ENCODE data around the gene SNAPIN.
A peak's percentile ranks its signal among the peaks of the same experiment; 100 is the strongest.
"Not testable (repeated sequence)": the region's sequence is repeated elsewhere in the genome, so short reads cannot be mapped to it uniquely, and the experiment has no call there.

SNAPIN gene

GRCh38 chr1:153647346-153647714 lies 11.2 kb upstream of the SNAPIN start:
- H3K9me3 Mint-ChIP-seq = no peaks in the 10 kb centered on the region
- no peaks in the 10 kb centered on the region for H3K27me3 Mint-ChIP-seq
- H3K27ac Mint-ChIP-seq = peak overlapping the region; percentile 62
- H3K4me3 Mint-ChIP-seq = no peak overlapping the region
- ATAC-seq (ENCODE audit: low read depth) (no peak), DNase-seq (ENCODE audit: low spot score in 2 of 2) (no peak)
- H3K4me1 Mint-ChIP-seq = peaks cover 22% of the 10 kb centered on the region
- H3K36me3 Mint-ChIP-seq = peaks cover 37% of the 10 kb centered on the region

- H3K4me1 Mint-ChIP-seq = peaks cover 19% of the 10 kb centered on the region
- H3K27me3 Mint-ChIP-seq = no peaks in the 10 kb centered on the region
- H3K27ac Mint-ChIP-seq = no peak overlapping the region
- H3K9me3 Mint-ChIP-seq = no peaks in the 10 kb centered on the region
- DNase-seq (ENCODE audit: low spot score in 2 of 2) (no peak), ATAC-seq (ENCODE audit: low read depth) (no peak)
- H3K4me3 Mint-ChIP-seq = no peak overlapping the region
- H3K36me3 Mint-ChIP-seq = peaks cover 34% of the 10 kb centered on the region
Measured at GRCh38 chr1:153648000-153648643, 10.4 kb upstream of the SNAPIN start.

- peak overlapping the region; percentile 54 for H3K27ac Mint-ChIP-seq
- no peak for DNase-seq (ENCODE audit: low spot score in 2 of 2)
- no peaks in the 10 kb centered on the region for H3K9me3 Mint-ChIP-seq
- peaks cover 15% of the 10 kb centered on the region for H3K4me1 Mint-ChIP-seq
- H3K4me3 Mint-ChIP-seq = no peak overlapping the region
- H3K27me3 Mint-ChIP-seq = no peaks in the 10 kb centered on the region
- ATAC-seq (ENCODE audit: low read depth) = no peak
- H3K36me3 Mint-ChIP-seq = peaks cover 24% of the 10 kb centered on the region
Measured at GRCh38 chr1:153649137-153649862, 9.2 kb upstream of the SNAPIN start.

GRCh38 chr1:153649863-153650235 lies 8.7 kb upstream of the SNAPIN start:
- ATAC-seq (ENCODE audit: low read depth) (no peak), DNase-seq (ENCODE audit: low spot score in 2 of 2) (no peak)
- H3K36me3 Mint-ChIP-seq = peaks cover 21% of the 10 kb centered on the region
- H3K27ac Mint-ChIP-seq = peak overlapping the region; percentile 54
- no peaks in the 10 kb centered on the region for H3K27me3 Mint-ChIP-seq
- peaks cover 13% of the 10 kb centered on the region for H3K4me1 Mint-ChIP-seq
- H3K4me3 Mint-ChIP-seq = no peak overlapping the region
- no peaks in the 10 kb centered on the region for H3K9me3 Mint-ChIP-seq

GRCh38 chr1:153651771-153652170 lies 6.7 kb upstream of the SNAPIN start:
- no peak for DNase-seq (ENCODE audit: low spot score in 2 of 2)
- Mint-ChIP-seq H3K4me3 (no peak overlapping the region), H3K36me3 (peaks cover 7% of the 10 kb centered on the region), H3K4me1 (peaks cover 5% of the 10 kb centered on the region), H3K27ac (no peak overlapping the region), H3K27me3 (no peaks in the 10 kb centered on the region), H3K9me3 (no peaks in the 10 kb centered on the region)
- no peak for ATAC-seq (ENCODE audit: low read depth)

- Mint-ChIP-seq H3K9me3 (no peaks in the 10 kb centered on the region), H3K4me1 (peaks cover 2% of the 10 kb centered on the region), H3K27me3 (no peaks in the 10 kb centered on the region), H3K27ac (no peak overlapping the region), H3K4me3 (no peak overlapping the region), H3K36me3 (no peaks in the 10 kb centered on the region)
- no peak for ATAC-seq (ENCODE audit: low read depth)
- no peak for DNase-seq (ENCODE audit: low spot score in 2 of 2)
Measured at GRCh38 chr1:153652805-153653500, 5.5 kb upstream of the SNAPIN start.

GRCh38 chr1:153655333-153655732 lies 3.2 kb upstream of the SNAPIN start:
- Mint-ChIP-seq H3K4me1 (peaks cover 2% of the 10 kb centered on the region), H3K27me3 (no peaks in the 10 kb centered on the region), H3K27ac (no peak overlapping the region), H3K9me3 (no peaks in the 10 kb centered on the region), H3K36me3 (no peaks in the 10 kb centered on the region), H3K4me3 (no peak overlapping the region)
- DNase-seq (ENCODE audit: low spot score in 2 of 2) (no peak), ATAC-seq (ENCODE audit: low read depth) (no peak)

GRCh38 chr1:153659175-153659534 lies 652 bp downstream of the SNAPIN start:
- ATAC-seq (ENCODE audit: low read depth) = no peak

GRCh38 chr1:153659656-153660055 lies 1.2 kb downstream of the SNAPIN start:
- Mint-ChIP-seq H3K27me3 (no peaks in the 10 kb centered on the region), H3K4me3 (peak overlapping the region; percentile 90), H3K4me1 (peaks cover 2% of the 10 kb centered on the region), H3K9me3 (no peaks in the 10 kb centered on the region), H3K27ac (peak overlapping the region; percentile 60), H3K36me3 (peaks cover 8% of the 10 kb centered on the region)
- DNase-seq (ENCODE audit: low spot score in 2 of 2) = no peak
- no peak for ATAC-seq (ENCODE audit: low read depth)

More at GRCh38 chr1:153659175-153659534, 652 bp downstream of the SNAPIN start:
- peak overlapping the region; percentile 83 for H3K27ac Mint-ChIP-seq
- H3K27me3 Mint-ChIP-seq = no peaks in the 10 kb centered on the region
- H3K4me1 Mint-ChIP-seq = peaks cover 2% of the 10 kb centered on the region
- no peak for DNase-seq (ENCODE audit: low spot score in 2 of 2)
- peaks cover 5% of the 10 kb centered on the region for H3K36me3 Mint-ChIP-seq
- peak overlapping the region; percentile 90 for H3K4me3 Mint-ChIP-seq
- no peaks in the 10 kb centered on the region for H3K9me3 Mint-ChIP-seq

GRCh38 chr1:153661111-153661708 lies 2.7 kb downstream of the SNAPIN start:
- Mint-ChIP-seq H3K27ac (no peak overlapping the region), H3K4me3 (no peak overlapping the region), H3K9me3 (no peaks in the 10 kb centered on the region), H3K4me1 (peaks cover 2% of the 10 kb centered on the region), H3K27me3 (no peaks in the 10 kb centered on the region), H3K36me3 (peaks cover 17% of the 10 kb centered on the region)
- no peak for ATAC-seq (ENCODE audit: low read depth)
- DNase-seq (ENCODE audit: low spot score in 2 of 2) = no peak

GRCh38 chr1:153662269-153662668 lies 3.8 kb downstream of the SNAPIN start:
- no peak overlapping the region for H3K4me3 Mint-ChIP-seq
- H3K36me3 Mint-ChIP-seq = peaks cover 17% of the 10 kb centered on the region
- ATAC-seq (ENCODE audit: low read depth) (no peak), DNase-seq (ENCODE audit: low spot score in 2 of 2) (no peak)
- no peaks in the 10 kb centered on the region for H3K9me3 Mint-ChIP-seq
- H3K27ac Mint-ChIP-seq = no peak overlapping the region
- no peaks in the 10 kb centered on the region for H3K27me3 Mint-ChIP-seq
- peaks cover 2% of the 10 kb centered on the region for H3K4me1 Mint-ChIP-seq

GRCh38 chr1:153663211-153663610 lies 4.7 kb downstream of the SNAPIN start:
- H3K36me3 Mint-ChIP-seq = peaks cover 25% of the 10 kb centered on the region
- no peak overlapping the region for H3K27ac Mint-ChIP-seq
- DNase-seq (ENCODE audit: low spot score in 2 of 2) = no peak

GRCh38 chr1:153667439-153667838 lies 8.9 kb downstream of the SNAPIN start:
- peaks cover 28% of the 10 kb centered on the region for H3K36me3 Mint-ChIP-seq
- H3K27me3 Mint-ChIP-seq = no peaks in the 10 kb centered on the region
- no peak for DNase-seq (ENCODE audit: low spot score in 2 of 2)
- H3K9me3 Mint-ChIP-seq = no peaks in the 10 kb centered on the region
- ATAC-seq (ENCODE audit: low read depth) = no peak
- H3K4me3 Mint-ChIP-seq = no peak overlapping the region
- peaks cover 15% of the 10 kb centered on the region for H3K4me1 Mint-ChIP-seq
- no peak overlapping the region for H3K27ac Mint-ChIP-seq

More at GRCh38 chr1:153663211-153663610, 4.7 kb downstream of the SNAPIN start:
- no peak for ATAC-seq (ENCODE audit: low read depth)
- H3K27me3 Mint-ChIP-seq = no peaks in the 10 kb centered on the region
- H3K4me3 Mint-ChIP-seq = no peak overlapping the region
- peaks cover 4% of the 10 kb centered on the region for H3K4me1 Mint-ChIP-seq
- H3K9me3 Mint-ChIP-seq = no peaks in the 10 kb centered on the region

GRCh38 chr1:153668672-153669071 lies 10.2 kb downstream of the SNAPIN start:
- H3K27ac Mint-ChIP-seq, H3K4me3 Mint-ChIP-seq: not testable (repeated sequence)
- H3K36me3 Mint-ChIP-seq = peaks cover 28% of the 10 kb centered on the region

More at GRCh38 chr1:153668672-153669071, 10.2 kb downstream of the SNAPIN start:
- DNase-seq (ENCODE audit: low spot score in 2 of 2); H3K27me3 Mint-ChIP-seq; ATAC-seq (ENCODE audit: low read depth); H3K9me3 Mint-ChIP-seq: not testable (repeated sequence)
- peaks cover 15% of the 10 kb centered on the region for H3K4me1 Mint-ChIP-seq
